DND-41 (cell line): ENCODE data around the gene TOLLIP.

Experiments
- EZH2 ChIP-seq: IDR thresholded peaks from 3 replicates; pipeline ENCODE4 v1.6.1; 2012; ENCODE audit warnings: borderline replicate concordance, low read depth, mild to moderate bottlenecking, moderate library complexity, low read length, inconsistent platforms; ENCODE audit not compliant: severe bottlenecking
- TF ChIP-seq, protein P1 (sequence below): IDR thresholded peaks from 2 replicates; pipeline ENCODE4 v1.5.1; 2012; ENCODE audit warnings: borderline replicate concordance, low read length, moderate library complexity, mild to moderate bottlenecking; ENCODE audit not compliant: poor library complexity, severe bottlenecking; ENCODE audit errors: extremely low read depth

DNA sequence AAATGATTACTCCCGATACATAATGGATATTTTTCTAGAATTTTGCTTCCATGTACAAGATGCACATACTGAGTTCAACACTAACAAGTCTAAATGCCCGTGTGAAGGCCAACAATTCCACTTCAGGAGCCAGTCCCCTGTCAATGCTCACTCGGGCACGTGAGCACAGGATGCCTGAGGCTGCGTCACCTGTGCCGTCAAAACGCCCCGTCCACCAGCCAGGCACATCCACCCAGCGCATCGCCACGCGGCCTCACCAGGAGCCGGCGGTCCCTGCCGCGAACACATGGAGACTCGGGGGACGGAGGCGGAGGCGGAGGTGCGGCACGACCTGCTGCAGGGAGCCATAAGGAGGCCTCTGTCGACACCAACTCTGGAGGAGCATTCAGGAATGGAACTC, 9.8 kb downstream of the TOLLIP start:
- TF ChIP-seq, protein P1, sequence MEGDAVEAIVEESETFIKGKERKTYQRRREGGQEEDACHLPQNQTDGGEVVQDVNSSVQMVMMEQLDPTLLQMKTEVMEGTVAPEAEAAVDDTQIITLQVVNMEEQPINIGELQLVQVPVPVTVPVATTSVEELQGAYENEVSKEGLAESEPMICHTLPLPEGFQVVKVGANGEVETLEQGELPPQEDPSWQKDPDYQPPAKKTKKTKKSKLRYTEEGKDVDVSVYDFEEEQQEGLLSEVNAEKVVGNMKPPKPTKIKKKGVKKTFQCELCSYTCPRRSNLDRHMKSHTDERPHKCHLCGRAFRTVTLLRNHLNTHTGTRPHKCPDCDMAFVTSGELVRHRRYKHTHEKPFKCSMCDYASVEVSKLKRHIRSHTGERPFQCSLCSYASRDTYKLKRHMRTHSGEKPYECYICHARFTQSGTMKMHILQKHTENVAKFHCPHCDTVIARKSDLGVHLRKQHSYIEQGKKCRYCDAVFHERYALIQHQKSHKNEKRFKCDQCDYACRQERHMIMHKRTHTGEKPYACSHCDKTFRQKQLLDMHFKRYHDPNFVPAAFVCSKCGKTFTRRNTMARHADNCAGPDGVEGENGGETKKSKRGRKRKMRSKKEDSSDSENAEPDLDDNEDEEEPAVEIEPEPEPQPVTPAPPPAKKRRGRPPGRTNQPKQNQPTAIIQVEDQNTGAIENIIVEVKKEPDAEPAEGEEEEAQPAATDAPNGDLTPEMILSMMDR: no peak
- no peak for TF ChIP-seq EZH2
